KMS-11 (cell line): Measurements from ENCODE around the gene MAP3K7.
A peak's percentile ranks its signal among the peaks of the same experiment; 100 is the strongest.

Experiments used
- H2AFZ ChIP-seq: fragments of 200-600 bp; sonication (generic); 2 replicates; pipeline ENCODE4 v1.6.1; 2016; ENCODE audit warnings: antibody characterized with exemption, mixed run types, low read depth
- H3K27ac ChIP-seq: fragments of 200-600 bp; sonication (generic); 2 replicates; pipeline ENCODE4 v1.6.1; 2016; ENCODE audit warnings: mild to moderate bottlenecking, mixed run types
- H3K27me3 ChIP-seq: fragments of 200-600 bp; sonication (generic); 2 replicates; pipeline ENCODE4 v1.6.1; 2017; ENCODE audit warnings: mild to moderate bottlenecking, low read depth, mixed run types, moderate library complexity; ENCODE audit not compliant: insufficient read depth
- H3K36me3 ChIP-seq: fragments of 200-600 bp; sonication (generic); 2 replicates; pipeline ENCODE4 v1.6.1; 2017; ENCODE audit warnings: mild to moderate bottlenecking, mixed run types; ENCODE audit not compliant: insufficient read depth
- H3K4me1 ChIP-seq: fragments of 200-600 bp; sonication (generic); 2 replicates; pipeline ENCODE4 v1.6.1; 2016; ENCODE audit warnings: mild to moderate bottlenecking, low read depth, mixed run types; ENCODE audit not compliant: poor library complexity, severe bottlenecking
- H3K4me2 ChIP-seq: fragments of 200-600 bp; sonication (generic); 2 replicates; pipeline ENCODE4 v1.7.0; 2016; ENCODE audit warnings: mild to moderate bottlenecking, mixed run types
- H3K4me3 ChIP-seq: fragments of 200-600 bp; sonication (generic); IDR thresholded peaks from 2 replicates; pipeline ENCODE4 v1.6.1; 2017; ENCODE audit warnings: low read depth, low read length, mixed read lengths; ENCODE audit not compliant: insufficient read depth
- H3K79me2 ChIP-seq: fragments of 200-600 bp; sonication (generic); 2 replicates; pipeline ENCODE4 v1.6.1; 2016; ENCODE audit warnings: low read depth, mixed run types; ENCODE audit not compliant: insufficient read depth
- H3K9ac ChIP-seq: fragments of 200-600 bp; sonication (generic); 2 replicates; pipeline ENCODE4 v1.6.1; 2016; ENCODE audit warnings: mild to moderate bottlenecking, mixed run types
- H4K20me1 ChIP-seq: fragments of 200-600 bp; sonication (generic); 2 replicates; pipeline ENCODE4 v1.6.1; 2016; ENCODE audit warnings: mild to moderate bottlenecking, mixed run types; ENCODE audit not compliant: insufficient read depth
- TF ChIP-seq, protein P1 (sequence below): fragments of 200-600 bp; sonication (generic); conservative IDR thresholded peaks from 2 replicates; pipeline ENCODE4 v1.6.1; 2017; ENCODE audit warnings: low read depth, mild to moderate bottlenecking, antibody characterized with exemption, low read length, moderate library complexity, mixed read lengths

The MAP3K7 gene

DNA sequence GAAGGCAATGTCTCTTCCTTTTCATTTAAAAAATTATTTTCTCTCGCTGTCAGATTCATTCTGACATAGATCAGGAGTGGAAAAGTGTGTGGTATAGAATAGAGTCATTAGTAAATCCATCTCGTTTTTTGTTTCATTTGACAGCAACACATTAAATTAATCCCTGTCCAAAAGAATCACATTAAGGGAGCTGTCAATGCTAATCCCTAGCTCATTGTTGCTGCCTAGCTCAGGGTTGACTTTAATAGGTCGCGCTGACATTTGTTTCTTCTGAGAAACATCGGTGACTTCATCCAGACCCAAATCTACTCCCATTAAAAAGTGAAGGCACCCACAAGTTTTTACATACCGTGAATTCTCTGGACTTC is 25.4 kb upstream of the MAP3K7 start:
- H3K4me1 ChIP-seq: peaks cover 3% of the 10 kb centered on the region
- no peak overlapping the region for H2AFZ ChIP-seq
- TF ChIP-seq, protein P1, sequence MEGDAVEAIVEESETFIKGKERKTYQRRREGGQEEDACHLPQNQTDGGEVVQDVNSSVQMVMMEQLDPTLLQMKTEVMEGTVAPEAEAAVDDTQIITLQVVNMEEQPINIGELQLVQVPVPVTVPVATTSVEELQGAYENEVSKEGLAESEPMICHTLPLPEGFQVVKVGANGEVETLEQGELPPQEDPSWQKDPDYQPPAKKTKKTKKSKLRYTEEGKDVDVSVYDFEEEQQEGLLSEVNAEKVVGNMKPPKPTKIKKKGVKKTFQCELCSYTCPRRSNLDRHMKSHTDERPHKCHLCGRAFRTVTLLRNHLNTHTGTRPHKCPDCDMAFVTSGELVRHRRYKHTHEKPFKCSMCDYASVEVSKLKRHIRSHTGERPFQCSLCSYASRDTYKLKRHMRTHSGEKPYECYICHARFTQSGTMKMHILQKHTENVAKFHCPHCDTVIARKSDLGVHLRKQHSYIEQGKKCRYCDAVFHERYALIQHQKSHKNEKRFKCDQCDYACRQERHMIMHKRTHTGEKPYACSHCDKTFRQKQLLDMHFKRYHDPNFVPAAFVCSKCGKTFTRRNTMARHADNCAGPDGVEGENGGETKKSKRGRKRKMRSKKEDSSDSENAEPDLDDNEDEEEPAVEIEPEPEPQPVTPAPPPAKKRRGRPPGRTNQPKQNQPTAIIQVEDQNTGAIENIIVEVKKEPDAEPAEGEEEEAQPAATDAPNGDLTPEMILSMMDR: no peak
- H4K20me1 ChIP-seq: no peaks in the 10 kb centered on the region
- no peaks in the 10 kb centered on the region for H3K79me2 ChIP-seq
- H3K9ac ChIP-seq: no peak overlapping the region
- H3K27me3 ChIP-seq: no peaks in the 10 kb centered on the region
- no peak overlapping the region for H3K27ac ChIP-seq
- H3K36me3 ChIP-seq: no peaks in the 10 kb centered on the region
- H3K4me2 ChIP-seq: no peak overlapping the region
- H3K4me3 ChIP-seq: no peak overlapping the region

DNA sequence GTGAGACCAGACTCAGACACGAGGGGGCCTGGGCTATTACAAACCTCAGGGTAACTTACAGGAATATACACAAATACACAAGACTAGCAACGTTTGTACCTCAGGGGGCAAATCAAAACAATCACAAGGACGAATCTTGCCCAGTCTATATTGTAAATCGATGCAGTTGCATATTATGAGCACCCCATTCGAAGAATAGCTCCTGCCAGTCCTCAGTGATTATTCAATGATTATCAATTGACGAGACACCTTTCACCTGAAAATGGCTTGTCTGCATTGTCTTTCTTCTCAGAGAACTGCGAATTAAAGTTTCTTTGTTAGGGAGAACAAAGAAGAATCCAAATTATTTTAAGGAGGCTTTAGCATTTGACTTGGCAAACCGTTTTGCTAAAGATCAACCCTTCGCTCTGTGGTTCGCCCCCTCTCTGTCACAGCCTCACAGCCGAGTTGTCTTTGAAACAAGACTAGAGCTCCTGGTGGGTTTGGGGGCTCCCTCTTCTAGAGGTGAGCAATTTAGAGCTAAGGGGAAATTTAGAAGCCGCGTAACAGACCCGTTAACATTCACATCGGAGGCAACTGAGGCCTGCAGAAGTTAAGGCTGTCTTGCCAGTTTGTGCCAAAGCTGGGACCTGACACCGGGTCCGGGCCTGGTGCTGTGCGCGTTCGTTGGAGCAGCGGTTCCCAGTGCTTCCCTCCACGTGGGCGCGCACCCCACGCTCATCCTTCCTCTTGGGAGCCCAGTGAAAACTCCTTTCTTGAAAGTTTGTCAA is 24.9 kb upstream of the MAP3K7 start:
- Histone ChIP-seq H3K27ac (0 out of 2 replicates have a peak overlapping the region, but pooled peaks have one; percentile 24), H4K20me1 (no peaks in the 10 kb centered on the region), H2AFZ (peak overlapping the region; percentile 83), H3K4me2 (peak overlapping the region; percentile 51; the same call in 1 of the 2 replicates), H3K27me3 (no peaks in the 10 kb centered on the region), H3K4me3 (no peak overlapping the region), H3K36me3 (no peaks in the 10 kb centered on the region), H3K4me1 (peaks cover 3% of the 10 kb centered on the region), H3K9ac (peak overlapping the region; percentile 72; the same call in 1 of the 2 replicates), H3K79me2 (no peaks in the 10 kb centered on the region)
- TF ChIP-seq, protein P1: no peak

DNA sequence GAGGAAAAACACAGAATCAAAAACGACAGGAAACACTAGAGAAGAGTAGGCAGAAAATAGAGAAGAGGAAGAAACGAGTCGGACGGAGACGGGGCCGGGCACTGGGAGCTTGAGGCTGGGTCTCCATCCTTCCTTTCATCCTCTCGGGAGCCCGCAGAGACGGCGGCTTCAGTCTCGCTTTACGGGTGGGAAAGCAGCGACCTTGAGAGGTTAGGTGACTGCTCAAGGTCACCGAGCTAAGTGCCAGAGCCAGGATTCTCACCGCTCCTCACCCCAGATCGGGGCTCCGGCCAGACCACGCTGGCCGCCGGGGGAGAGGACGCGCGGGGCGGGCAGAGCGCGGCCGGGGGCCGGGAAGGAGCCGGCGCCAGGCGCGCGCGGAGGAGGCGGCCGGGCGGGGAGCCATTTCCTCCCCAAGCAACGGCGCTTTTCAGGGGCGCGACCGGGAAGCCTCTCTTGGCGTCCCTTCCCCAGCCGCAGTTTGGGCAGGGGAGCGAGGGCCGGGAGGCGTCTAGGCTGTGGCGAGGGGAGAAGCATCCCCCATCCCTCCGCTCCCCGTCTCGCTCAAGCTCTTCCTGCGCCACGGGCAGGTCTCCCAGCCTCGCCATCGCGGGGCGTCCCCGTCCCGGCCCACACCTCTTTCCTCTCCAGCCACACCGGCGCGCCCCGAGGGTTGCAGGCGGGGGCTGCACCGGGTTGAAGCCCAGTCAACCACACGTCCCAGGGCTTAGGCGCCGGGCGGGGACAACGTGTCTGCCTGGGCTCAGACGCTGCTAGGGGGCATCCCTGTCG is 24.1 kb upstream of the MAP3K7 start:
- Histone ChIP-seq H3K27me3 (no peaks in the 10 kb centered on the region), H2AFZ (peak overlapping the region; percentile 83), H3K9ac (peak overlapping the region; percentile 72), H3K36me3 (no peaks in the 10 kb centered on the region), H3K4me3 (no peak overlapping the region), H3K79me2 (no peaks in the 10 kb centered on the region), H3K4me2 (peak overlapping the region; percentile 51), H3K27ac (peak overlapping the region; percentile 24; the same call in 1 of the 2 replicates), H3K4me1 (peaks cover 3% of the 10 kb centered on the region), H4K20me1 (no peaks in the 10 kb centered on the region)
- TF ChIP-seq, protein P1: no peak

DNA sequence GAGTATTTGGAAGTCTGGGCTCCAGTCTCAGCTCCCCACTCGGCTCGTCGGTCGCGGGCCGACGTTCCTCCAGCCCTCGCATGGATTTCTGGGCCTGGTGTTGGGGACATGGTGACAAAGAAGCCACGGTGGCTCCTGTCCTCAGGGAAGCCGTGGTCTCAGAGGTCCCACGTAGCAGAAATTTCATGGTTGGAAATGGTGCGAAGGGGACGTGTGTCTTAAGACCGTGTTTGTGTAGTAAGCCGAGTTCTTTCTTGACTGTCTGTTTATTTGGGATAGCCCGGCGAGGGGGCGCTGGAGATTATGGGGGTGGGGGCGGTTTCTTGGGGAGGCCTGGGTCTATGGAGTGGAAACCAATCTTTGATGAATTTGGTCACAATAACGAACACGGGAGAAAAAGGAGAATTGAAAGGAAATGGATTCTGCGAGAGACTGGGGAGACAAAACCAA is 23.5 kb upstream of the MAP3K7 start:
- no peak overlapping the region for H3K9ac ChIP-seq
- H3K4me3 ChIP-seq: no peak overlapping the region
- peak overlapping the region; percentile 83 for H2AFZ ChIP-seq

More for the DNA sequence above, 23.5 kb upstream of the MAP3K7 start:
- H4K20me1 ChIP-seq: no peaks in the 10 kb centered on the region
- TF ChIP-seq, protein P1: no peak
- peak overlapping the region; percentile 51 for H3K4me2 ChIP-seq
- H3K27me3 ChIP-seq: no peaks in the 10 kb centered on the region
- H3K4me1 ChIP-seq: peaks cover 3% of the 10 kb centered on the region
- no peak overlapping the region for H3K27ac ChIP-seq
- H3K79me2 ChIP-seq: no peaks in the 10 kb centered on the region
- H3K36me3 ChIP-seq: no peaks in the 10 kb centered on the region
